ENCODE measurements around the gene HTR2B. TPM values are rescaled to one million over a fixed set of nuclear protein-coding genes. Genes with fewer than 3 reads are reported as not detected.
"Not testable (repeated sequence)": the region's sequence is repeated elsewhere in the genome, so short reads cannot be mapped to it uniquely, and the experiment has no call there.

Gene HTR2B
- polyA plus RNA-seq, 1 experiment, result 0.92 TPM

DNA sequence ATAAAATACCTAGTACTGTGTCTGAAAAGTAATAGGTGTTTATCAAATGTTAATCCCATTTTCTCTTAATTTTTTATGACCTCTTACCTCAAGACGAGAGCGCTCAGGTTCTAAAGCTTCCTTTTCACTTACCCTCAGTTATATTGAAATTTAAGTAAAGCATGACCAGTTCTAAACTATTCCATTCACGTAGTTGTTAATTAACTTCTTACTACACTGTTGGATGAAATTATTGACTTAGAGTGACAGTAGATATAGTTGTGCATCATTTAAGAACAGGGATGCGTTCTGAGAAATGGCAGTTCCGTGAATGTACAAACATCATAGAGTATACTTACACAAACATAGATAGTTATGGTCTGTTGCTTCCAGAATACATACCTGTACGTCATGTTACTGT, 20.1 kb upstream of the HTR2B start:
- DNase-seq (ENCODE audit: low read depth), result no peak
- peaks cover 1% of the 10 kb centered on the region for H3K36me3 ChIP-seq (ENCODE audit: control insufficient read depth, insufficient read depth, low read length)
- CTCF ChIA-PET, result interaction anchor here (1.4 kb wide), 1 partner anchor 10 kb away, joined by 3 read pairs; no protein-coding TSS in a partner anchor

GRCh38 chr2:231140808-231141207, 16.0 kb upstream of the HTR2B start:
- H3K36me3 ChIP-seq (ENCODE audit: control insufficient read depth, insufficient read depth, low read length); H3K4me3 ChIP-seq (ENCODE audit: low read depth, low read length); DNase-seq (ENCODE audit: low read depth); H3K27me3 ChIP-seq (ENCODE audit: control insufficient read depth, insufficient read depth, low read length); POLR2A ChIA-PET; CTCF ChIA-PET: not testable (repeated sequence)

More for the DNA sequence above, 20.1 kb upstream of the HTR2B start:
- POLR2A ChIA-PET, result no interaction called here
- no peaks in the 10 kb centered on the region for H3K27me3 ChIP-seq (ENCODE audit: control insufficient read depth, insufficient read depth, low read length)
- TF ChIP-seq, protein P1, sequence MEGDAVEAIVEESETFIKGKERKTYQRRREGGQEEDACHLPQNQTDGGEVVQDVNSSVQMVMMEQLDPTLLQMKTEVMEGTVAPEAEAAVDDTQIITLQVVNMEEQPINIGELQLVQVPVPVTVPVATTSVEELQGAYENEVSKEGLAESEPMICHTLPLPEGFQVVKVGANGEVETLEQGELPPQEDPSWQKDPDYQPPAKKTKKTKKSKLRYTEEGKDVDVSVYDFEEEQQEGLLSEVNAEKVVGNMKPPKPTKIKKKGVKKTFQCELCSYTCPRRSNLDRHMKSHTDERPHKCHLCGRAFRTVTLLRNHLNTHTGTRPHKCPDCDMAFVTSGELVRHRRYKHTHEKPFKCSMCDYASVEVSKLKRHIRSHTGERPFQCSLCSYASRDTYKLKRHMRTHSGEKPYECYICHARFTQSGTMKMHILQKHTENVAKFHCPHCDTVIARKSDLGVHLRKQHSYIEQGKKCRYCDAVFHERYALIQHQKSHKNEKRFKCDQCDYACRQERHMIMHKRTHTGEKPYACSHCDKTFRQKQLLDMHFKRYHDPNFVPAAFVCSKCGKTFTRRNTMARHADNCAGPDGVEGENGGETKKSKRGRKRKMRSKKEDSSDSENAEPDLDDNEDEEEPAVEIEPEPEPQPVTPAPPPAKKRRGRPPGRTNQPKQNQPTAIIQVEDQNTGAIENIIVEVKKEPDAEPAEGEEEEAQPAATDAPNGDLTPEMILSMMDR (IDR thresholded peaks at IDR 0.05; ENCODE audit: insufficient read depth, low read depth, low read length), result no peak
- H3K4me3 ChIP-seq (ENCODE audit: low read depth, low read length), result no peak overlapping the region

DNA sequence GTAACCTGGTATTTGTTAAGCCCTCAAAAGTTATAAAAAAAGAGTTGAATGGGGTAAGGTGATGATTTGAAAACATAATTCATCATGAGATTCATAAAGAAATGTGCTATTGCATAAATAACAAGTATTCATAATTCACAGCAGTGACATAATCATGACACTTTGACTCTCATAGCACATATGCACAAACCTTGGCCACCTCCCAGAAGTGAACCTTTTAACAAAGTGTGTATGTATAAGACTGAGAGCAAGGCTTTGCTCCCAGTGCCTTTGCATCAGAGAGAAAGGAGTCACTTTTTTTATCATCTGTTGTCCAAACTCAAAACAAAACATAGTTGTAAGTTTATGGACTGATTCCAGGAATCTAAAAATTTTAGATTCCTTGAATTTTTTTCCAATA, 15.0 kb upstream of the HTR2B start:
- H3K27me3 ChIP-seq (ENCODE audit: control insufficient read depth, insufficient read depth, low read length), result no peaks in the 10 kb centered on the region
- H3K36me3 ChIP-seq (ENCODE audit: control insufficient read depth, insufficient read depth, low read length), result peaks cover 1% of the 10 kb centered on the region
- no peak overlapping the region for H3K4me3 ChIP-seq (ENCODE audit: low read depth, low read length)
- TF ChIP-seq, protein P1 (IDR thresholded peaks at IDR 0.05; ENCODE audit: insufficient read depth, low read depth, low read length), result no peak
- ChIA-PET POLR2A (no interaction called here), CTCF (no interaction called here)
- DNase-seq (ENCODE audit: low read depth), result no peak

- ChIA-PET CTCF (no interaction called here), POLR2A (interaction anchor here (0.7 kb wide), 1 partner anchor 384 kb away, joined by 3 read pairs; no protein-coding TSS in a partner anchor)
- Histone ChIP-seq H3K27me3 (ENCODE audit: control insufficient read depth, insufficient read depth, low read length) (no peaks in the 10 kb centered on the region), H3K36me3 (ENCODE audit: control insufficient read depth, insufficient read depth, low read length) (no peaks in the 10 kb centered on the region; the same call in 1 of the 2 replicates), H3K4me3 (ENCODE audit: low read depth, low read length) (no peak overlapping the region)
- DNase-seq (ENCODE audit: low read depth), result no peak
- TF ChIP-seq, protein P1 (IDR thresholded peaks at IDR 0.05; ENCODE audit: insufficient read depth, low read depth, low read length), result no peak
Measured at GRCh38 chr2:231138699-231139098, 13.9 kb upstream of the HTR2B start.

- TF ChIP-seq, protein P1 (IDR thresholded peaks at IDR 0.05; ENCODE audit: insufficient read depth, low read depth, low read length), result no peak
- CTCF ChIA-PET, result interaction anchor here (0.8 to 1.4 kb wide), 2 partner anchors 10 to 31 kb away, joined by 3 to 4 read pairs; no protein-coding TSS in a partner anchor
- no peak for DNase-seq (ENCODE audit: low read depth)
- Histone ChIP-seq H3K36me3 (ENCODE audit: control insufficient read depth, insufficient read depth, low read length) (no peaks in the 10 kb centered on the region; the same call in 1 of the 2 replicates), H3K27me3 (ENCODE audit: control insufficient read depth, insufficient read depth, low read length) (no peaks in the 10 kb centered on the region), H3K4me3 (ENCODE audit: low read depth, low read length) (no peak overlapping the region)
- POLR2A ChIA-PET, result no interaction called here
Measured at GRCh38 chr2:231134910-231135655, 10.2 kb upstream of the HTR2B start.
